CD4-positive, alpha-beta T cell treated with Interleukin-6 for 4 hours (primary cell): ENCODE results near the gene CADM1.

Experiments
- DNase-seq: peaks from one replicate; pipeline ENCODE4 v3.0.0-alpha.2; 2020; ENCODE audit warnings: mixed read lengths

The CADM1 gene

DNA sequence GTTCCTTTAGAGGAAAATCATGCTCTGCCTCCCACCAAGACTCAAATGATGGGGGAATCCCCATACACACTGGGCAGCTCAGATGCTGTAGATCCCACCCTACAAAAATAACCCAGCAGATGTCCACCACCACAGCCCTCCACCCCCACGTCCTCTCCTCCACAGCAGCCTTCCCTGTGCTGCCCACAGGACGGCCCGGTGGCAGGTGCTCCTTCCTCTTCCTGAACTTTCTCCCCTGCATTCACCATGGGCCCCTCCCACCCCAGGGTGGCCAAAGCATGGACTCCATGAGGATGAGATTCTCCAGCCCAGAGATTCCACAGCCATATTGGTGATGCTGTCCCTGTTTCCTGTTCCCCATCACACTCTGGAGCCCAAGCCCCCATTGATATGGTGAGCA lies 368.3 kb downstream of the CADM1 start:
- no peak for DNase-seq

DNA sequence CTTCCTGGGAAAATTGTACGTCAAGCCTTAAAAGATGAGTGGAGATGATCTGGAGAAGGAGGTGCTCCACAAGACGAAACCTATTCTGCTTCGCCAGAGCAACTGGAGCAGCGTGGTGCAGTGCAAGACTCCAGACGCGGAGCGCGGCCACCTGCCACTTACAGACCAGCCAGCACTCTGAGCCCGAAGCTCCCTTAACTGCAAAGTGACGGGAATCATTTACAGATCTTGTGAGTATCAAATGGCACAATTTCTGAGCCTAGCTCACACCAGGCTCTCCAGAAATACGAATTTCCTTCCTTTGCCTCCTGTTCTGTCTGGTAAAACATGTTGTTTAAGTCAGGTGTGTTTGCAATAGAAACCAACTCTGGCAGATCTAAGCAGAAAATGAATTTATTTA lies 369.3 kb downstream of the CADM1 start:
- no peak for DNase-seq

GRCh38 chr11:115133475-115134209 lies 370.6 kb downstream of the CADM1 start:
- DNase-seq: no peak

- no peak for DNase-seq
Measured at GRCh38 chr11:115132436-115133228, 371.6 kb downstream of the CADM1 start.

DNA sequence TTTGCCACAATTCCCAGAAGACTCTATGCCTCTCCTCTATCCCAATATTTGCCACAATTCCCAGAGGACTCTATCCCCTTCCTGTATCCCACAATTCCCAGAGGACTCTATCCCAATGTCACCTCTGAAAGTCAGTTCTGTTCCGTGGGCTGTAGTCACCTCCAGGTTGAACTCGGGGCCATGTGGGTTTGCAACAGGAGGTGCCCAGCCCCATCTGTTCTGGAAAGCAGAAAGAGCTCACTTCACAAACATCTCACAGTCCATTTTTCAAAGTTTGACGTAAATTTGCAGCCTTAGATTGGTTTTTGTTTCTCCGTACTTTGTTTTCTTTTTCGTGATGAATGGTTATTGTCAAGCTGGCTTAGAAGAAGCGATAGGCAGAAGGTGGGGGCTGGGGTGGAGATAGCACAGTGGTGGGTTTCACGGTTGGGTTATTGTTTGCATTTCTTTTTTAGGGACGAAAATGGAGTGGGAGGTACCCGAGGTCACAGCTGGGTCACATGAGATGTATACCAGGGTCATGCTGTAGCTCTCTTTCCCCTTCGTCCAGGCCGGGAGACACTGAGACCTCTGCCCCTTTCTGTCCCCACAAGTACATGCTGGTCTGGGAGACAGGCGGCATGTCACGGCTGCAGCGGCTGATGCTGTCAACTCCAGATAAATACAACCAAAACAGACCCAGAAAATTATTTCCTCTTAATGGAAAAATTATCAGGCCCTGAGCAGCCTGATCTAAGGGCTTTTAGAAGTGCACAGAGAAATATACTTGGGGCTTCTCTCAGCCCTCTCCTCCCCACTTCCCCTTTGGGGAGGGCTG lies 374.5 kb downstream of the CADM1 start:
- DNase-seq: no peak

- DNase-seq: no peak
Measured at GRCh38 chr11:115128226-115128625, 376.0 kb downstream of the CADM1 start.

GRCh38 chr11:115127790-115128189 lies 376.4 kb downstream of the CADM1 start:
- no peak for DNase-seq

DNA sequence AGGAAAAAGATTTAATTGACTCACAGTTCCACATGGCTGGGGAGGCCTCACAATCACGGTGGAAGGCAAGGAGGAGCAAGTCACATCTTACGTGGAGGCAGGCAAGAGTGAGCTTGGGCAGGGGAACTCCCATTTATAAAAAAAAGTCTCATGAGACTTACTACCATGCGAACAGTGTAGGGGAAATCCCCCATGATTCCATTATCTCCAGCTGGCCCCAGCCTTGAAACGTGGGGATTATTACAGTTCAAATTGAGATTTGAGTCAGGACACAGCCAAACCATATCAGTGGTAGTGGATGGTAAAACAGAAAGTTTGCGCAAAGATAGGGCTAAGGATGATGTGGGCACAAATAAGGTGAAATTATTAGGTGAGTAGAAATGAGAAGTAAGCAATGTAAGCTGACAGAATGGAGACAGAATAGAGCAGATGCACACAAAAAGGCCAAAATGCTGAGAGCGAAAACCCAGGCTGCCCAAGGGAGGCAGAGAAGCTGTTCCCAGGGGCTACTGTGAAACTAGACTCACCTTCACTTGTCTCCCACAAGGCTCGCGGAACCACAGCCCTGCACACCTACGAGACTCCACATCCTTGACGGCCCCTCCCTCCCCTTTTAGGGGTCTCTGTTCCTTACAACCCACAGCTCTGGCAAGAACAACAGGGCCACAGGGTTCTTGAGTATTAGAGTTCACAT lies 377.6 kb downstream of the CADM1 start:
- DNase-seq: no peak

- DNase-seq: no peak
Measured at GRCh38 chr11:115126092-115126491, 378.1 kb downstream of the CADM1 start.

- no peak for DNase-seq
Measured at GRCh38 chr11:115124786-115125185, 379.4 kb downstream of the CADM1 start.

- DNase-seq: no peak
Measured at GRCh38 chr11:115123641-115124040, 380.6 kb downstream of the CADM1 start.

- no peak for DNase-seq
Measured at GRCh38 chr11:115122274-115122673, 381.9 kb downstream of the CADM1 start.
